SH-SY5Y (cell line): Measurements from ENCODE around the gene NARF.

ENCODE experiments used
- GATA2 ChIP-seq: IDR thresholded peaks from 2 replicates; pipeline ENCODE4 v1.6.1; 2011; ENCODE audit warnings: mild to moderate bottlenecking, low read depth, low read length
- GATA3 ChIP-seq: IDR thresholded peaks from 2 replicates; pipeline ENCODE4 v1.6.1; 2011; ENCODE audit warnings: low read depth, mild to moderate bottlenecking, low read length, moderate library complexity

DNA sequence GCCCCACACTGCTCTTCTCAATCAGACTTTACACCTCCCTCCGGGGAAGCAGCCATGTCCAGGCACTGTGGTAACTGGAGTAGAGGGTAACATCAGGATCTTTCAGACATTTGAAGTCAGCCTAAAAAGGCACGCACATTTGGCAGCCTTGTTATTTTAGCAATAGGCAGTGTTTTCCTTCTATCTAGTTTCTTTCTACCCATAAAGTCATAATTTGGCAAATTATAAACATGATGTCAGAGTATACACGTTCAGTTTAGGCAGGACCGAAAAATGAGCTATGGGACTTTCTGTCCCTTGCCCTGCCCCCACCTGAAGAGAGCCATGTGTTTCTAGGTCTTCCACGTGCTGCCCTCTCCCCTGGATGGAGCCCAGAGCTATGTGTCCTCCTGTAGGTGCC is 21.1 kb downstream of the NARF start:
- TF ChIP-seq GATA3 = no peak
- no peak for TF ChIP-seq GATA2
